CD8-positive, alpha-beta memory T cell (primary cell): Measurements from ENCODE around the gene FADS2. TPM values are rescaled to one million over a fixed set of nuclear protein-coding genes. Genes with fewer than 3 reads are reported as not detected.

Experiments
- CTCF ChIA-PET: fragments of 350-600 bp; sonication (Branson Sonifier 250); formaldehyde crosslinking; loops from one replicate; lab custom pipeline; 2021; ENCODE audit warnings: antibody characterized with exemption; lab: Charles Lee
- POLR2A ChIA-PET: fragments of 350-600 bp; sonication (Branson Sonifier 250); formaldehyde crosslinking; loops from one replicate; lab custom pipeline; 2021; ENCODE audit warnings: antibody characterized with exemption; lab: Charles Lee
- DNase-seq, 5 donors: peaks; one replicate each; pipeline versions ENCODE4 v3.0.0 to v3.0.0-alpha.2; 2020 to 2022; ENCODE audit warnings: mixed read lengths in 1 of 5
- H3K27ac ChIP-seq: one replicate; pipeline ENCODE4 v1.7.0; 2013; ENCODE audit warnings: low read depth, mild to moderate bottlenecking, low read length, moderate library complexity
- H3K27me3 ChIP-seq: 2 replicates; pipeline ENCODE4 v1.7.0; 2013; ENCODE audit warnings: low read length, mild to moderate bottlenecking; ENCODE audit not compliant: insufficient read depth, poor library complexity, severe bottlenecking
- H3K36me3 ChIP-seq: 2 replicates; pipeline ENCODE4 v1.7.0; 2013; ENCODE audit warnings: mild to moderate bottlenecking, low read length, moderate library complexity; ENCODE audit not compliant: insufficient read depth
- H3K4me1 ChIP-seq: 2 replicates; pipeline ENCODE4 v1.7.0; 2013; ENCODE audit warnings: mild to moderate bottlenecking, low read length, moderate library complexity; ENCODE audit not compliant: insufficient read depth
- H3K4me3 ChIP-seq: 2 replicates; pipeline ENCODE4 v1.7.0; 2013; ENCODE audit warnings: mild to moderate bottlenecking, low read length
- H3K9me3 ChIP-seq: 2 replicates; pipeline ENCODE4 v1.7.0; 2013; ENCODE audit warnings: mild to moderate bottlenecking, low read length
- H3K27ac Mint-ChIP-seq, 8 donors: one replicate each; pipeline ENCODE4 v1.8.0; 2020 to 2021; ENCODE audit warnings: mixed read lengths in 8 of 8, mild to moderate bottlenecking in 6 of 8, inconsistent platforms in 3 of 8, moderate library complexity in 3 of 8
- H3K27me3 Mint-ChIP-seq, 2 donors: one replicate each; pipeline ENCODE4 v1.8.0; 2020 to 2021; ENCODE audit warnings: mixed read lengths in 2 of 2, mild to moderate bottlenecking in 1 of 2, moderate library complexity in 1 of 2
- H3K36me3 Mint-ChIP-seq, 3 donors: one replicate each; pipeline ENCODE4 v1.8.0; 2020 to 2021; ENCODE audit warnings: mixed read lengths in 3 of 3, inconsistent platforms in 1 of 3, mild to moderate bottlenecking in 1 of 3
- H3K4me1 Mint-ChIP-seq, 3 donors: one replicate each; pipeline ENCODE4 v1.8.0; 2020 to 2021; ENCODE audit warnings: mixed read lengths in 3 of 3, inconsistent platforms in 1 of 3, mild to moderate bottlenecking in 1 of 3
- H3K4me3 Mint-ChIP-seq, 7 donors: one replicate each; pipeline ENCODE4 v1.8.0; 2020 to 2021; ENCODE audit warnings: mixed read lengths in 7 of 7, mild to moderate bottlenecking in 6 of 7, moderate library complexity in 4 of 7, inconsistent platforms in 2 of 7
- H3K9me3 Mint-ChIP-seq, 5 donors: one replicate each; pipeline ENCODE4 v1.8.0; 2020 to 2022; ENCODE audit warnings: mixed read lengths in 5 of 5, mild to moderate bottlenecking in 3 of 5, moderate library complexity in 2 of 5, inconsistent platforms in 1 of 5
- polyA plus RNA-seq: library from polyadenylated mRNA; unstranded; fragments of 300-500 nt; fragmentation: Illumina TruSeq; gene quantifications from one replicate; pipeline ENCODE4 v1.2.3, GENCODE V29; 2021
- total RNA-seq, 2 experiments: library from RNA; stranded (reverse); gene quantifications; one replicate each; pipeline ENCODE4 v1.2.3, GENCODE V29; 2021

FADS2 gene
- total and polyA plus RNA-seq, 3 experiments from 2014 or later, result 0.98 to 10.0 (median 7.2) TPM

DNA sequence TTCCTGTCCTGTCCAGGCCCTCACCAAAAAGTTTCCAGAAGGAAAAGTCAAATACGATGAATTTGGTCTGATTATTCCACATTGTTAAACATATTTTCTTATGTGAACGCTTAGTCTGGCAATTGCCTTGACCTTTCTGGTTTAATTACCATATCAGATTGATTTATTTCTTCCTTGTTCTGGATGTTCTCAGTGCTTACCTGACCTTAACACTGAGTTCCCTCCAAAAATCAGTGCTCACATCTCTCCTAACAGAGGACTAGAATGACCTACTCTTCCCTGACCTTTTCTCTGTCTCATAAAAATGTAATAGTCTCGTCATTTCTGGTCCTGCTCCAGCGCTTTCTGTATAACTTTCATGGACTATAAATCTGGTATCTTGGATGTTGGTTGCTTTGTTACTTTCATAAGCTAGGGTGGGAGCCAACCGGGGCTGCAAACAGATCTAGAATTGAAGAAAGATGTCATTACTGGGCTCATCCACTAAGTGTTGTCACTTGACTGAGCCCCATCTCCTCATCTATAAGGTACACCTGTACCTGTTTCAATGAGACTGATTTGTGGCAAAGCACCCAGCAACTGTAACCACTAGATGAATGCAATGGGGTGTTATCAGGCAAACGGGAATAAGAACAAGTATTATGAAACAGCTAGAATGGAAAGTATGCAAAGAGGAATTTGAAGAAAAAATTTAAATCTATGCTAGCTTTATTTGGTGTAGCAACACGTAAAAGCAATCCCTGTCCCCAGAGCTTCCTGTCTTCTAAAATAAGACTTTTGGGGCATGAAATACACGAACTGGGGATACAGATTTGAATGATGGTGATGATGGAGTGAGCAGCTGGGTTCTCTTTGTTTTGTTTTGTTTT lies 2.4 kb downstream of the FADS2 start:
- Mint-ChIP-seq H3K27me3 (peaks cover 31 to 51% of the 10 kb centered on the region in 2 donors), H3K36me3 (no peaks in the 10 kb centered on the region), H3K27ac (peak overlapping the region in 1 of 8 donors; percentile 41), H3K9me3 (no peaks in the 10 kb centered on the region), H3K4me1 (peaks cover 22 to 71% (median 46%) of the 10 kb centered on the region in 3 donors), H3K4me3 (peak overlapping the region in 3 of 7 donors; percentile 13 to 54 (median 37))
- Histone ChIP-seq H3K27me3 (no peaks in the 10 kb centered on the region), H3K4me3 (no peak overlapping the region), H3K36me3 (no peaks in the 10 kb centered on the region), H3K4me1 (peaks cover 34% of the 10 kb centered on the region), H3K27ac (no peak overlapping the region), H3K9me3 (no peaks in the 10 kb centered on the region)
- no peak for DNase-seq
- CTCF ChIA-PET, result interaction anchor here (0.8 to 1.6 kb wide), 2 partner anchors 14 to 15 kb away, joined by 3 to 8 read pairs; partner anchors contain the start of gene FADS1
- POLR2A ChIA-PET, result no interaction called here

- Mint-ChIP-seq H3K4me1 (peaks cover 26 to 64% (median 48%) of the 10 kb centered on the region in 3 donors), H3K4me3 (no peak overlapping the region), H3K27me3 (peaks cover 24 to 36% of the 10 kb centered on the region in 2 donors), H3K9me3 (no peaks in the 10 kb centered on the region), H3K36me3 (no peaks in the 10 kb centered on the region), H3K27ac (peak overlapping the region in 1 of 8 donors; percentile 31)
- Histone ChIP-seq H3K4me1 (peaks cover 34% of the 10 kb centered on the region), H3K27me3 (no peaks in the 10 kb centered on the region), H3K27ac (no peak overlapping the region), H3K9me3 (no peaks in the 10 kb centered on the region), H3K36me3 (no peaks in the 10 kb centered on the region), H3K4me3 (no peak overlapping the region)
- DNase-seq, result no peak
- ChIA-PET POLR2A (no interaction called here), CTCF (no interaction called here)
These were observed 4.1 kb downstream of the FADS2 start for GRCh38 chr11:61832207-61832606.

DNA sequence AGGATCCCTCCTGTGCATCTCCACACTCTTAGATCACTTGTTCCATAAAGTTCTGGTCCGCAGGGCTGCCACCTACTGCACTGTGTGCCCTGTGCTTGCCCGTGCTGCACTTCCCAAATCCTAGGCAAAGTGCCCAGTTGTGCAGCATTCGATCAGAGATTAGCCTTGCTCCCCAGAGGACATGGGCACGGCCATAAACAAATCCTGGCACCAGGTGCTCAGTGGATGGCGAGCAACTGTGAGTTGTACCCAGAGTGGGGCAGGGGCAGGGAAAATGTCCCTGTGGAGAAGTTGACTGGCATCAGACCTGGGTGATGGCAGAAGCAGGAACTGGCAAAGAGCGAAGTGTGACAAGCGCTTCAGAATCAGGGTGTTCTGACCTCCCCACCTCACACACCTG lies 4.7 kb downstream of the FADS2 start:
- no peak overlapping the region for H3K4me3 ChIP-seq
- Mint-ChIP-seq H3K27me3 (peaks cover 24 to 35% of the 10 kb centered on the region in 2 donors), H3K4me3 (no peak overlapping the region), H3K9me3 (no peaks in the 10 kb centered on the region), H3K4me1 (peaks cover 26 to 63% (median 46%) of the 10 kb centered on the region in 3 donors), H3K36me3 (no peaks in the 10 kb centered on the region), H3K27ac (peak overlapping the region in 1 of 8 donors; percentile 74)
- H3K27ac ChIP-seq, result no peak overlapping the region
- POLR2A ChIA-PET, result no interaction called here
- no peak for DNase-seq
- CTCF ChIA-PET, result no interaction called here
- no peaks in the 10 kb centered on the region for H3K36me3 ChIP-seq
- no peaks in the 10 kb centered on the region for H3K27me3 ChIP-seq
- peaks cover 34% of the 10 kb centered on the region for H3K4me1 ChIP-seq
- no peaks in the 10 kb centered on the region for H3K9me3 ChIP-seq

DNA sequence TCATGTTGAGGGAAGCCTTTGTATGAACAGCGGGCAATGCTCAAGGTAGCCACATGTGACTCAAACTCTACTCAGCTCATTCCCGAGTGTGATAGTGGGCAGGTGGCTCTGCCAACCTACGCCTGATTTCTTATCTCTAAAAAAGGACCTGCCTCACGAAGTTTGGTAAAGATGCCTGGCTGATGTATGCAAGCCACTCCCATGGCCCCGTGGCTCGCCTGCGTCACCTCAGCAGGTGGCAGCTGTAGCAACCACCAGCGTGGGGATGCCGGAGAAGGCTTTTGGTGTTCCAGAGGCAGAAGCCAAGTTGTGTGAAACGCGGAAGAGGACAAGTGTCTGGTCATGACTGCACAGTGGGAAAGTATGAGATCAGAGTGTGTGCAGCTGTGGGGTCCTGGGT lies 5.4 kb downstream of the FADS2 start:
- H3K9me3 ChIP-seq, result no peaks in the 10 kb centered on the region
- no peak overlapping the region for H3K4me3 ChIP-seq
- peak overlapping the region in 3 of 8 donors; percentile 73 to 98 (median 73) for H3K27ac Mint-ChIP-seq
- CTCF ChIA-PET, result no interaction called here
- H3K4me1 ChIP-seq, result peaks cover 34% of the 10 kb centered on the region
- peak overlapping the region in 3 of 7 donors; percentile 9 to 69 (median 61) for H3K4me3 Mint-ChIP-seq
- no peaks in the 10 kb centered on the region for H3K9me3 Mint-ChIP-seq
- H3K36me3 Mint-ChIP-seq, result no peaks in the 10 kb centered on the region
- H3K27ac ChIP-seq, result peak overlapping the region; percentile 71
- peaks cover 18 to 30% of the 10 kb centered on the region in 2 donors for H3K27me3 Mint-ChIP-seq
- DNase-seq, result no peak
- H3K27me3 ChIP-seq, result no peaks in the 10 kb centered on the region
- POLR2A ChIA-PET, result no interaction called here
- peaks cover 25 to 63% (median 38%) of the 10 kb centered on the region in 3 donors for H3K4me1 Mint-ChIP-seq
- no peaks in the 10 kb centered on the region for H3K36me3 ChIP-seq

GRCh38 chr11:61833926-61834277 lies 5.8 kb downstream of the FADS2 start:
- DNase-seq, result no peak
- Histone ChIP-seq H3K9me3 (no peaks in the 10 kb centered on the region), H3K4me1 (peaks cover 32% of the 10 kb centered on the region), H3K36me3 (no peaks in the 10 kb centered on the region), H3K27ac (peak overlapping the region; percentile 71), H3K27me3 (no peaks in the 10 kb centered on the region), H3K4me3 (no peak overlapping the region)
- Mint-ChIP-seq H3K9me3 (no peaks in the 10 kb centered on the region), H3K27ac (peak overlapping the region in 5 of 8 donors; percentile 18 to 98 (median 85)), H3K27me3 (peaks cover 16 to 28% of the 10 kb centered on the region in 2 donors), H3K4me3 (peak overlapping the region in 4 of 7 donors; percentile 9 to 69 (median 56)), H3K4me1 (peaks cover 23 to 63% (median 34%) of the 10 kb centered on the region in 3 donors), H3K36me3 (no peaks in the 10 kb centered on the region)
- ChIA-PET POLR2A (interaction anchor here (1.4 kb wide), 1 partner anchor 18 kb away, joined by 3 read pairs; no protein-coding TSS in a partner anchor), CTCF (interaction anchor here (1.0 kb wide), 1 partner anchor 37 kb away, joined by 3 read pairs; no protein-coding TSS in a partner anchor)

GRCh38 chr11:61834278-61835048 lies 6.4 kb downstream of the FADS2 start:
- Mint-ChIP-seq H3K4me3 (peak overlapping the region in 2 of 7 donors; percentile 61 to 69), H3K9me3 (no peaks in the 10 kb centered on the region), H3K36me3 (no peaks in the 10 kb centered on the region), H3K27me3 (peaks cover 13 to 25% of the 10 kb centered on the region in 2 donors), H3K4me1 (peaks cover 21 to 59% (median 29%) of the 10 kb centered on the region in 3 donors), H3K27ac (peak overlapping the region in 6 of 8 donors; percentile 15 to 98 (median 58))
- peak overlapping the region; percentile 71 for H3K27ac ChIP-seq
- no peaks in the 10 kb centered on the region for H3K36me3 ChIP-seq
- no peaks in the 10 kb centered on the region for H3K9me3 ChIP-seq
- CTCF ChIA-PET, result interaction anchor here (1.0 kb wide), 1 partner anchor 37 kb away, joined by 3 read pairs; no protein-coding TSS in a partner anchor
- POLR2A ChIA-PET, result interaction anchor here (0.6 to 1.4 kb wide), 2 partner anchors 19 to 248 kb away, joined by 3 read pairs; no protein-coding TSS in a partner anchor
- no peaks in the 10 kb centered on the region for H3K27me3 ChIP-seq
- H3K4me3 ChIP-seq, result no peak overlapping the region
- DNase-seq, result peak in 4 of 5 donors; percentile 24 to 59 (median 34)
- H3K4me1 ChIP-seq, result peaks cover 27% of the 10 kb centered on the region

DNA sequence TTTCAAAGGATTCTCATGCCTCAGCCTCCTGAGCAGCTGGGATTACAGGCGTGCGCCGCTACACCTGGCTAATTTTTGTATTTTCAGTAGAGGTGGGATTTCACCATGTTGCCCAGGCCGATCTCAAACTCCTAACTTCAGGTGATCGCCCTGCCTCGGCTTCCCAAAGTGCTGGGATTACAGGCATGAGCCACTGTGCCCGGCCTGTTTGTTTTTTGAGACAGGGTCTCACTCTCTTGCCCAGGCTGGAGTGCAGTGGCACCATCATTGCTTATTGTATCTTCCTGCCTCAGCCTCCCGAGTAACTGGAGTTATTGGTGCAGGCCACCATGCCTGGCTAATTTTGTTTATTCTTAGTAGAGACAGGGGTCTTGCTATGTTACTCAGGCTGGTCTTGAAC lies 8.1 kb downstream of the FADS2 start:
- ChIA-PET CTCF (interaction anchor here (1.2 kb wide), 1 partner anchor 39 kb away, joined by 3 read pairs; no protein-coding TSS in a partner anchor), POLR2A (no interaction called here)

More for the DNA sequence above, 8.1 kb downstream of the FADS2 start:
- peaks cover 18 to 41% (median 26%) of the 10 kb centered on the region in 3 donors for H3K4me1 Mint-ChIP-seq
- H3K36me3 Mint-ChIP-seq, result peaks cover 0 to 5% (median 0%) of the 10 kb centered on the region in 3 donors
- H3K4me3 Mint-ChIP-seq, result no peak overlapping the region
- Histone ChIP-seq H3K4me1 (peaks cover 23% of the 10 kb centered on the region), H3K9me3 (no peaks in the 10 kb centered on the region), H3K27ac (peak overlapping the region; percentile 71), H3K36me3 (no peaks in the 10 kb centered on the region), H3K4me3 (no peak overlapping the region), H3K27me3 (no peaks in the 10 kb centered on the region)
- peaks cover 5 to 10% of the 10 kb centered on the region in 2 donors for H3K27me3 Mint-ChIP-seq
- DNase-seq, result no peak
- peak overlapping the region in 3 of 8 donors; percentile 41 to 79 (median 58) for H3K27ac Mint-ChIP-seq
- no peaks in the 10 kb centered on the region for H3K9me3 Mint-ChIP-seq
